Mesendoderm (in vitro differentiated cells): ENCODE measurements around the gene FERD3L.
A peak's percentile ranks its signal among the peaks of the same experiment; 100 is the strongest.

ENCODE experiments used
- DNase-seq: peaks from one replicate; pipeline ENCODE4 v3.0.0; 2013
- H2AK5ac ChIP-seq: 2 replicates; pipeline ENCODE4 v1.6.1; 2013; ENCODE audit warnings: low read length, inconsistent platforms
- H2BK120ac ChIP-seq: 2 replicates; pipeline ENCODE4 v1.6.1; 2013; ENCODE audit warnings: low read depth, mild to moderate bottlenecking, low read length, moderate library complexity, mixed read lengths
- H2BK15ac ChIP-seq: replicated peaks from 2 replicates; pipeline ENCODE4 v1.6.1; 2013; ENCODE audit warnings: low read depth, mild to moderate bottlenecking, moderate library complexity
- H2BK5ac ChIP-seq: 2 replicates; pipeline ENCODE4 v1.6.1; 2013; ENCODE audit warnings: low read length, inconsistent platforms
- H3K18ac ChIP-seq: 2 replicates; pipeline ENCODE4 v1.6.1; 2013; ENCODE audit warnings: mild to moderate bottlenecking, low read length, mixed read lengths
- H3K23ac ChIP-seq: one replicate; pipeline ENCODE4 v1.6.1; 2013; ENCODE audit warnings: low read length
- H3K27ac ChIP-seq: 2 replicates; pipeline ENCODE4 v1.5.1; 2013; ENCODE audit warnings: low read depth, mild to moderate bottlenecking, inconsistent platforms, low read length, moderate library complexity
- H3K27me3 ChIP-seq: 2 replicates; pipeline ENCODE4 v1.6.1; 2013; ENCODE audit warnings: low read length, control low read depth, mild to moderate bottlenecking, inconsistent platforms; ENCODE audit not compliant: insufficient read depth, poor library complexity
- H3K36me3 ChIP-seq: 2 replicates; pipeline ENCODE4 v1.6.1; 2013; ENCODE audit warnings: low read length, inconsistent platforms; ENCODE audit not compliant: control insufficient read depth, insufficient read depth
- H3K4ac ChIP-seq: one replicate; pipeline ENCODE4 v1.6.1; 2013; ENCODE audit warnings: low read depth, mild to moderate bottlenecking, low read length, moderate library complexity
- H3K4me1 ChIP-seq: 2 replicates; pipeline ENCODE4 v1.6.1; 2013; ENCODE audit warnings: low read depth, low read length, inconsistent platforms; ENCODE audit not compliant: control insufficient read depth
- H3K4me2 ChIP-seq: 2 replicates; pipeline ENCODE4 v1.6.1; 2013; ENCODE audit warnings: low read length
- H3K4me3 ChIP-seq: 2 replicates; pipeline ENCODE4 v1.5.1; 2013; ENCODE audit warnings: mild to moderate bottlenecking, low read length
- H3K56ac ChIP-seq: one replicate; pipeline ENCODE4 v1.6.1; 2013; ENCODE audit warnings: low read length
- H3K79me1 ChIP-seq: 2 replicates; pipeline ENCODE4 v1.6.1; 2013; ENCODE audit warnings: low read length, inconsistent platforms
- H3K79me2 ChIP-seq: 2 replicates; pipeline ENCODE4 v1.6.1; 2013; ENCODE audit warnings: mild to moderate bottlenecking, low read length; ENCODE audit not compliant: control insufficient read depth, insufficient read depth
- H3K9ac ChIP-seq: 2 replicates; pipeline ENCODE4 v1.6.1; 2013; ENCODE audit warnings: low read length, inconsistent platforms
- H4K5ac ChIP-seq: one replicate; pipeline ENCODE4 v1.6.1; 2013; ENCODE audit warnings: low read length
- H4K8ac ChIP-seq: one replicate; pipeline ENCODE4 v1.6.1; 2013; ENCODE audit warnings: low read depth, mild to moderate bottlenecking, control low read depth, low read length, moderate library complexity
- WGBS: extraction: QIAGEN DNeasy Blood & Tissue Kit; methylation state at CpG from one replicate; pipeline ENCODE4 v1.1.7; 2013; ENCODE audit warnings: low lambda C conversion rate, missing lambda C conversion rate; ENCODE audit not compliant: insufficient coverage; ENCODE audit errors: extremely low coverage; 5-methylcytosine and 5-hydroxymethylcytosine counted together

Gene FERD3L

DNA sequence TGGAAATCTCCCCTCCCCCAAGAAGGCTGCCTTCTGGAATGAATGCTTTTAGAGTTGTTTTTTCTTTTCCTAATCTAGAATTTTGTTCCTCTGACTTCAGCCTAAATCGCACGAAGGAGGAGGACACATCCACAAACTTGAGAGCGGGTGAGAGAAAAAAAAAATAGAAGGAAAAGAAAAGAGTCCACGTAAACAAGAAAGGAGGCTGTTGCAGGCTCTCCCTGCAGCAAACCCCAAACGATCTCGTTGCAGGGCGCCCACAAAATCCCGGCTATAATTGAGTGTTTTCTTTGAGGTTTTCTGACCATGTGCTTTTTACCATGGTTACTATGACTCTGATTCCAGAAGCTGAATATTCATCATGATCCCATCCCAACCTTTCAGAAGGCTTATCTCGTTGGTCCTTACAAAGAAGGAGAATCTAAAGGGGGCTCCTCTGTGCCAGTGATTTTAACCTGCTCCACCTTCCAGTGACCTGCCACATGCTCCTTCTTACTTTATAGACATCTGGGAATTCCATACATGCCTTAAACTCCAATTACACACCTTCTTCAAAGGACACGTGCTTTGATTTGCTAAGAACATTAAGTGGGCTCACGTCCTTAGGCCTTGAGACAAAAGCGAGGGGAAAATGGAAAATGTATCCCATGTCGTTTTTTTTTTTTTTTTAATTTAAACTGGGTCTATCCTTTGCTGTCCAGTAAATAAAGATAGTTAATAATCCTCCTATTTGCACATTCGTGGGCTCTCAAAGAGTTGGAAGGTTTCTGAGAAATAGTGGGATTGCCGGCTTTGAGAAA, 33.5 kb downstream of the FERD3L start:
- Histone ChIP-seq H3K79me2 (no peaks in the 10 kb centered on the region), H3K4me1 (peaks cover 1% of the 10 kb centered on the region), H2BK15ac (no peak overlapping the region), H4K5ac (no peak overlapping the region), H3K27ac (no peak overlapping the region), H2BK120ac (no peak overlapping the region), H3K4ac (no peak overlapping the region), H3K56ac (no peak overlapping the region), H3K18ac (no peak overlapping the region), H2BK5ac (no peak overlapping the region), H3K23ac (no peak overlapping the region), H3K4me3 (no peak overlapping the region), H3K79me1 (no peaks in the 10 kb centered on the region), H2AK5ac (no peak overlapping the region), H3K27me3 (peaks cover 35% of the 10 kb centered on the region), H4K8ac (no peak overlapping the region), H3K9ac (no peak overlapping the region), H3K36me3 (no peaks in the 10 kb centered on the region), H3K4me2 (no peak overlapping the region)
- DNase-seq, result peak; percentile 37
- WGBS, result no CpG with 5 or more reads among the region's 15 CpGs

DNA sequence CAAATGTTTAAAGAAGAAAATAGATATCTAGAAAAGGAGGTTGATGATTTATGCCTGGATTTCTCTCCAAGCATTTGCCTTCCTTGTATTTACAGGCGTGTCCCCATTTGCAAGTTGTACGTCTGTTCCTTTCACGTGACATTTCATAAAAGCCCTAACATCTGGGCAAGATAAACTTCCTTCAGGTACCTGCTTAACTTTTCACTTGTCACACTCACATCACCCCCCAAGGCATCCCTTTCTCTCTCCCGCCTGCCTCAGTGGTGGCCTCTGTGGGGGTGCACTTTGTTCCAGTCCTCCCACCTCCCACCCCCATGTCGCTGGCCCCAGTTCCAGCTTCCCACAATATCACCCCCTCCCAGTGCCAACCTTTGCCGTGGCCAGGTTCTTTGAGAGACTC, 34.4 kb downstream of the FERD3L start:
- Histone ChIP-seq H3K27ac (no peak overlapping the region), H2BK120ac (no peak overlapping the region), H4K8ac (no peak overlapping the region), H3K79me1 (no peaks in the 10 kb centered on the region), H2AK5ac (no peak overlapping the region), H4K5ac (no peak overlapping the region), H2BK15ac (no peak overlapping the region), H3K36me3 (no peaks in the 10 kb centered on the region), H3K18ac (no peak overlapping the region), H3K4me1 (peaks cover 1% of the 10 kb centered on the region), H3K4me3 (no peak overlapping the region), H3K4me2 (no peak overlapping the region), H3K56ac (no peak overlapping the region), H3K4ac (no peak overlapping the region), H3K23ac (no peak overlapping the region), H3K79me2 (no peaks in the 10 kb centered on the region), H3K27me3 (peaks cover 40% of the 10 kb centered on the region), H2BK5ac (no peak overlapping the region), H3K9ac (no peak overlapping the region)
- no CpG with 5 or more reads among the region's 6 CpGs for WGBS
- DNase-seq, result no peak

DNA sequence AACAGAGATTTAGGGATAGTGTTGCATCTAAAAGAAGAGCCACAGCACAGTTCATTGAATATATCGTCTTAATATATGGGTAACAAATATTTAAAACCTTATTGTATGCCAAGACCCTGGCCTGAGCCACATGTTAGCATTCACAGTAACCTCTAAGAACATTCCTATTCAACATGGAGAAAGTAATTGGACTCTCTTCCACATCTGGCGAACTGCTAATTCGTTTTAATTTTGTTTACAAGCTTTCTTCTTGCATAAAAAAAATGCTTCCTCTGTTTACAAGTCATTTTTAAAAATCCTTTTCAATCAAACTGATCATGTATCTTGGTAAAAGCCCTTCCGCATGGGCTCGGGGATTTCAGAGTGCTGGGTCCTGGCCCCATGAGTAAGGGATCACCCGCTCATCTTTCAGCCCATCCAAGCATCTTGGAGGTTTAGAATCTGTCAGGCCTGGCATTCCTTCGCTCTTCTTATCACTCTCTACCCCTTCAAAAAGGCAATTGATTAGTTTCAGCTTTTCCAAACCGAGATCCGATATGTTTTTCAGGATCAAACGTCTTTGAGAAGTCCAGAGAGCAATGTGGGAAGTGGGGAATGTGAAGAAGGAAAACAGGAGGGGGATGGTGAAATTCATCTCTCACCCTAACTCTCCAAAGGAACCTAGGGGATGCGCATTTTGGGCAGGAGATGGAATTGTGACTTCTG, 35.0 kb downstream of the FERD3L start:
- H3K4me2 ChIP-seq, result no peak overlapping the region
- no peaks in the 10 kb centered on the region for H3K36me3 ChIP-seq
- WGBS, result no CpG with 5 or more reads among the region's 11 CpGs
- H2BK5ac ChIP-seq, result no peak overlapping the region
- peaks cover 41% of the 10 kb centered on the region for H3K27me3 ChIP-seq
- H2BK15ac ChIP-seq, result no peak overlapping the region
- no peak overlapping the region for H3K56ac ChIP-seq
- peak; percentile 39 for DNase-seq
- no peaks in the 10 kb centered on the region for H3K79me2 ChIP-seq
- no peaks in the 10 kb centered on the region for H3K79me1 ChIP-seq
- H4K5ac ChIP-seq, result no peak overlapping the region
- no peak overlapping the region for H4K8ac ChIP-seq
- H3K4ac ChIP-seq, result no peak overlapping the region
- no peak overlapping the region for H2AK5ac ChIP-seq
- H3K9ac ChIP-seq, result no peak overlapping the region
- H3K18ac ChIP-seq, result no peak overlapping the region
- no peak overlapping the region for H3K23ac ChIP-seq
- H3K27ac ChIP-seq, result no peak overlapping the region
- peaks cover 1% of the 10 kb centered on the region for H3K4me1 ChIP-seq
- no peak overlapping the region for H3K4me3 ChIP-seq
- no peak overlapping the region for H2BK120ac ChIP-seq

DNA sequence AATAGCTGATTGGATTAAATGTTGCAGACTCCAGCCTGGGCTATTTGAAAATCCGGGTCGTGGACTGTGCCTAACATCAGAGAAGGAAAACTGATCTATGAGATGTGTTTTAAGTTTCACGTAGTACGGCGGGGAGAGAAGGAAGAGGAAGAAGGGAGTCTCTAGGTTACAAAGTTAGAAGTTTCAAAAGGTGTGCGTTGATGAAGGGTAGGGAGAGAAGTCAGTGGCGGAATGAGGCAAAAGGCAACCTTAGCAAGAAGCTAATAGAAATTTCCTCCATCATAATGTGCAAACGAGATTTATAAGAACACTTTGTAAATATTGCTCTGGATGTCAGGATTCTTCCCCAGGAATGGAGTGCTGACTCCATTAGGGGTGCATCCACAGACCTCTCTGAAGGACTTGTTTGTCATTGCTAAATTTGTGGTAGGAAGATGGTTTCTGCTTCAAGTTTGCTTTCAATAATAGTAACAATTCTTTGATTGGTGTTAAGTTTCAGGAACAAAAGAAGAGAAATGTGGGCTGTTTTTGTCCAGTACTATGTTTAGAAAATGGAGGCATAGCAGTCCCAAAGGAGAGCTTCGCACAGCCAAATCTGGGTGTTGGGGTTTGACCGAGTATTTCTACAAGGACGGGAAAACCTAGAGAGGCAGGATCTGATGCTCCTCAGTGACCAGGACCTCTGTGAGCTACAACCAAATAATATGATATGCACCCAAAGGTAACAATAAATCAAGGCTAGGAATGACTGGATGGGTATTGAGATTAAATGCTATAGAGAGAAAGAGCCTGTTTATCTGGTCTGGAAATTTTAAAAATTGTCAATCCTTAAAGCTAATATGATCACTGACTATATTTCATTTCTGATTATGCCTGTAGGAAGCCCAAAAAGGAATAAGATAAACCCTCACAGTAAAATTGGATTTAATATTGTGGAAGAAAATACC, 35.9 kb downstream of the FERD3L start:
- Histone ChIP-seq H3K27ac (no peak overlapping the region), H3K23ac (no peak overlapping the region), H2AK5ac (no peak overlapping the region), H3K4me2 (no peak overlapping the region), H3K4me1 (peaks cover 1% of the 10 kb centered on the region), H3K56ac (no peak overlapping the region), H3K4me3 (no peak overlapping the region), H3K36me3 (no peaks in the 10 kb centered on the region), H3K4ac (no peak overlapping the region), H4K5ac (no peak overlapping the region), H2BK5ac (no peak overlapping the region), H4K8ac (no peak overlapping the region), H2BK15ac (no peak overlapping the region), H3K9ac (no peak overlapping the region), H3K79me2 (no peaks in the 10 kb centered on the region), H3K27me3 (peaks cover 44% of the 10 kb centered on the region), H3K79me1 (no peaks in the 10 kb centered on the region), H3K18ac (no peak overlapping the region), H2BK120ac (no peak overlapping the region)
- WGBS, result no CpG with 5 or more reads among the region's 11 CpGs
- no peak for DNase-seq

- H2BK120ac ChIP-seq, result no peak overlapping the region
- H3K4me2 ChIP-seq, result peak overlapping the region; percentile 73
- peaks cover 37% of the 10 kb centered on the region for H3K27me3 ChIP-seq
- peak overlapping the region; percentile 27 for H3K27ac ChIP-seq
- H3K36me3 ChIP-seq, result no peaks in the 10 kb centered on the region
- no peaks in the 10 kb centered on the region for H3K79me2 ChIP-seq
- no peak overlapping the region for H2AK5ac ChIP-seq
- no peak overlapping the region for H2BK5ac ChIP-seq
- H3K56ac ChIP-seq, result peak overlapping the region; percentile 74
- no peak overlapping the region for H3K23ac ChIP-seq
- H4K5ac ChIP-seq, result no peak overlapping the region
- peak; percentile 83 for DNase-seq
- H3K4me1 ChIP-seq, result peaks cover 1% of the 10 kb centered on the region
- no peak overlapping the region for H3K4ac ChIP-seq
- WGBS, result no CpG with 5 or more reads among the region's 48 CpGs
- peak overlapping the region; percentile 15 for H3K4me3 ChIP-seq
- H2BK15ac ChIP-seq, result no peak overlapping the region
- no peak overlapping the region for H4K8ac ChIP-seq
- H3K79me1 ChIP-seq, result no peaks in the 10 kb centered on the region
- peak overlapping the region; percentile 46 for H3K9ac ChIP-seq
- peak overlapping the region; percentile 72 for H3K18ac ChIP-seq
Observed at GRCh38 chr7:19107356-19108146, 37.7 kb downstream of the FERD3L start.
